A673 (cell line): ENCODE results near the gene CDCA4. TPM values are rescaled to one million over a fixed set of nuclear protein-coding genes. Genes with fewer than 3 reads are reported as not detected.

ENCODE experiments used
- BruUV-seq: library from RNA; stranded (reverse); fragments of 400-500 nt; replicated peaks from 2 replicates; lab custom pipeline; 2021; lab: Mats Ljungman, UMichigan
- CTCF ChIA-PET: fragments of 300-600 bp; sonication (Branson Sonifier 250); formaldehyde crosslinking; loops from one replicate; lab custom pipeline; 2022; ENCODE audit warnings: antibody characterized with exemption; lab: Charles Lee
- POLR2A ChIA-PET: fragments of 300-600 bp; sonication (Branson Sonifier 250); formaldehyde crosslinking; loops from one replicate; lab custom pipeline; 2022; ENCODE audit warnings: antibody characterized with exemption; ENCODE audit not compliant: low non-redundant PET; lab: Charles Lee
- DNase-seq: peaks from one replicate; pipeline ENCODE4 v3.0.0-alpha.2; 2015; ENCODE audit warnings: low spot score
- H3K27ac ChIP-seq: fragments of 200-600 bp; sonication (generic); 2 replicates; pipeline ENCODE4 v1.5.1; 2016; ENCODE audit warnings: mixed run types, low read depth, mild to moderate bottlenecking, mixed read lengths, antibody characterized with exemption, low read length; ENCODE audit not compliant: poor library complexity, severe bottlenecking
- H3K27me3 ChIP-seq: fragments of 200-600 bp; sonication (generic); replicated peaks from 2 replicates; pipeline ENCODE4 v1.6.1; 2017; ENCODE audit warnings: mixed run types, low read depth, mild to moderate bottlenecking, mixed read lengths, antibody characterized with exemption, low read length; ENCODE audit not compliant: insufficient read depth, poor library complexity
- H3K36me3 ChIP-seq: fragments of 200-600 bp; sonication (generic); 2 replicates; pipeline ENCODE4 v1.6.1; 2016; ENCODE audit warnings: mixed run types, mild to moderate bottlenecking, mixed read lengths, antibody characterized with exemption, low read length; ENCODE audit not compliant: insufficient read depth, poor library complexity, severe bottlenecking
- H3K4me1 ChIP-seq: fragments of 200-600 bp; sonication (generic); 2 replicates; pipeline ENCODE4 v1.6.1; 2017; ENCODE audit warnings: mixed run types, mild to moderate bottlenecking, mixed read lengths, antibody characterized with exemption, low read length; ENCODE audit not compliant: insufficient read depth, poor library complexity, severe bottlenecking
- H3K4me3 ChIP-seq: fragments of 200-600 bp; sonication (generic); 2 replicates; pipeline ENCODE4 v1.5.1; 2016; ENCODE audit warnings: low read depth, mixed run types, mild to moderate bottlenecking, mixed read lengths, low read length; ENCODE audit not compliant: poor library complexity, severe bottlenecking
- H3K9me3 ChIP-seq: fragments of 200-600 bp; sonication (generic); 2 replicates; pipeline ENCODE4 v1.6.1; 2016; ENCODE audit warnings: mixed run types, low read depth, mild to moderate bottlenecking, mixed read lengths, antibody characterized with exemption, low read length; ENCODE audit not compliant: poor library complexity, severe bottlenecking
- EZH2 ChIP-seq: fragments of 200-600 bp; sonication (generic); IDR thresholded peaks from 2 replicates; pipeline ENCODE4 v1.6.1; 2017; ENCODE audit warnings: borderline replicate concordance, low read depth, mild to moderate bottlenecking, mixed read lengths, antibody characterized with exemption, low read length; ENCODE audit not compliant: poor library complexity, severe bottlenecking
- intact Hi-C: fragments of 100-400 bp; cut with micrococcal nuclease; formaldehyde crosslinking; loops from one replicate; pipeline ENCODE4 v1.10.0; 2022; ENCODE audit not compliant: unreplicated experiment
- total RNA-seq: library from RNA; stranded (reverse); gene quantifications from 2 replicates; pipeline ENCODE4 v1.2.3, GENCODE V29; 2021
- TF ChIP-seq, protein P1 (sequence below): fragments of 300-800, 200-600 bp; sonication (generic); conservative IDR thresholded peaks from 2 replicates; pipeline ENCODE4 v1.5.1; 2017; ENCODE audit warnings: low read depth, mild to moderate bottlenecking, antibody characterized with exemption, low read length, moderate library complexity, mixed read lengths

CDCA4 gene
- total RNA-seq, 1 experiment from 2014 or later = 49.7 TPM

DNA sequence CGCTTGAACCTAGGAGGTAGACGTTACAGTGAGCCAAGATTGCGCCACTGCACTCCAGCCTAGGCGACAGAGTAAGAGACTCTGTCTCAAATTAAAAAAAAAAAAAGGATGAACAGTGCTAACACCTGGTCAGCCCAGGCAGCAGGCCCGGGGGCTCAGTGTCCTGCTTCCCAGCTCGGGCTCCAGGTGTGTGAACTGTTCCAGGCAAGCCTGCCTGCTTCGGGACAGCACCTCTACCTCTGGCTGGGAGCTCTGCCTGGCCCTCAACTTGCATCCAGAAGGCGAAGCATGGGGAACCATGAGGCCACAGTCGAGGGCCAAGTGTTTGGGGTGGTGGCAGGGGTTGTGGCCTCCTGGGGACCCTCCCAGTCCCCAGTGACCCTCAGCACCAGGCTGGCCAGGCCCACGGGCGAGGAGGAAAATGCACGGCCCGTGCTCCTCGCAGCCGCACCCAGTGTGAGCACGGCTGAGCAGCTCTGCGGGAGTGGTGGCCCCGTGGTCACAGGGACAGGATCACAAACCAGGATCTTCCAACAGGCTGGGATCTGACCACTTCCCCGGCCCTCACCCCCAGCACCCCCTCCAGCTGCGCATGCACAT lies 15.5 kb downstream of the CDCA4 start:
- Histone ChIP-seq H3K4me1 (no peaks in the 10 kb centered on the region), H3K27ac (no peak overlapping the region), H3K36me3 (peaks cover 41% of the 10 kb centered on the region), H3K9me3 (no peaks in the 10 kb centered on the region), H3K4me3 (no peak overlapping the region), H3K27me3 (no peaks in the 10 kb centered on the region)
- intact Hi-C loops = no loop called here
- BruUV-seq = no TSS peak
- TF ChIP-seq, protein P1, sequence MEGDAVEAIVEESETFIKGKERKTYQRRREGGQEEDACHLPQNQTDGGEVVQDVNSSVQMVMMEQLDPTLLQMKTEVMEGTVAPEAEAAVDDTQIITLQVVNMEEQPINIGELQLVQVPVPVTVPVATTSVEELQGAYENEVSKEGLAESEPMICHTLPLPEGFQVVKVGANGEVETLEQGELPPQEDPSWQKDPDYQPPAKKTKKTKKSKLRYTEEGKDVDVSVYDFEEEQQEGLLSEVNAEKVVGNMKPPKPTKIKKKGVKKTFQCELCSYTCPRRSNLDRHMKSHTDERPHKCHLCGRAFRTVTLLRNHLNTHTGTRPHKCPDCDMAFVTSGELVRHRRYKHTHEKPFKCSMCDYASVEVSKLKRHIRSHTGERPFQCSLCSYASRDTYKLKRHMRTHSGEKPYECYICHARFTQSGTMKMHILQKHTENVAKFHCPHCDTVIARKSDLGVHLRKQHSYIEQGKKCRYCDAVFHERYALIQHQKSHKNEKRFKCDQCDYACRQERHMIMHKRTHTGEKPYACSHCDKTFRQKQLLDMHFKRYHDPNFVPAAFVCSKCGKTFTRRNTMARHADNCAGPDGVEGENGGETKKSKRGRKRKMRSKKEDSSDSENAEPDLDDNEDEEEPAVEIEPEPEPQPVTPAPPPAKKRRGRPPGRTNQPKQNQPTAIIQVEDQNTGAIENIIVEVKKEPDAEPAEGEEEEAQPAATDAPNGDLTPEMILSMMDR = no peak
- TF ChIP-seq EZH2 = no peak
- CTCF ChIA-PET = no interaction called here
- POLR2A ChIA-PET = no interaction called here
- no peak for DNase-seq

DNA sequence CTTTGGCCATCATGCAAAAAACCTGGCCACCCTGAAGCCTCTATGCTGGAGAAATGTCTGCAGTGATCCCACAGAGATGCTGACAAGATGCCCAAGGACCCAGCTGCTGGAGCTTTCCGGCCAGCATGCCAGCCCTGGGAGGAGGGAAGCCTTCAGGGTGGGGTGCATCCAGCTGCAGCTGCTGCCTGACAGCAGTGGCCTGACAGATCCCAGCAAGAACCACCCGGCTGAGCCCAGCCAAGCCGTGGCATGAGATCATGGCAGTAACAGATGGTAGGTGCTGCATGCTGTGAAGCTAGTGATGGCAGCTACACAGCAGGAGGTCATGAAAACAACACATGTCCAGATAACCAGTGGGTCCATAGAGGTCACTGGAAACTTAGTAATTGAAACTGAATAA lies 21.5 kb downstream of the CDCA4 start:
- no TSS peak for BruUV-seq
- Histone ChIP-seq H3K9me3 (no peaks in the 10 kb centered on the region), H3K27ac (no peak overlapping the region), H3K4me1 (no peaks in the 10 kb centered on the region), H3K4me3 (no peak overlapping the region), H3K36me3 (peaks cover 3% of the 10 kb centered on the region), H3K27me3 (no peaks in the 10 kb centered on the region)
- ChIA-PET POLR2A (interaction anchor here (0.6 kb wide), 1 partner anchor 71 kb away, joined by 5 read pairs; no protein-coding TSS in a partner anchor), CTCF (no interaction called here)
- TF ChIP-seq, protein P1 = no peak
- no peak for TF ChIP-seq EZH2
- intact Hi-C loops = no loop called here
- DNase-seq = no peak

DNA sequence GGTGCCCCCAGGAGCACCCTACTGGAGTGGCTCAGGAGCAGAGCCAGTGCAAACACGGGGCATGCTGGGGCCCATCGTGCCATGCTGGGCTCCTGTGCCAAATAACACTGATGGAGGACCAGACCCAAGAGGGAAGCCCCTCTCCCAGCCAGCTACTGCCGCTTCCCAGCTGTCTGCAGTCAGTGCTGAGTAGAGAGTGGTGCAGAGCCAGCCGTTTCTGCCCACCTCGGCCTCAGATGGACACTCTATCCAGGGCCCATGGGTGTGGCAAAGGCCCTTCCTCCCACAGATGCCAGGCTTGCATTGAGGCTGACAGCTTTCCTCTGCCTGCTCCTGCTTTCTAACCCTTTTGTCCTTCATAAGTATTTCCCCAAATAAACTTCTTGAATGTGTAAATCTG lies 22.1 kb downstream of the CDCA4 start:
- intact Hi-C loops = no loop called here
- Histone ChIP-seq H3K4me1 (no peaks in the 10 kb centered on the region), H3K9me3 (no peaks in the 10 kb centered on the region), H3K27me3 (no peaks in the 10 kb centered on the region), H3K4me3 (no peak overlapping the region), H3K36me3 (peaks cover 3% of the 10 kb centered on the region), H3K27ac (no peak overlapping the region)
- TF ChIP-seq, protein P1 = no peak
- TF ChIP-seq EZH2 = no peak
- DNase-seq = no peak
- POLR2A ChIA-PET = no interaction called here
- CTCF ChIA-PET = no interaction called here
- BruUV-seq = no TSS peak
